ENCODE data around the gene ARL15.

DNA sequence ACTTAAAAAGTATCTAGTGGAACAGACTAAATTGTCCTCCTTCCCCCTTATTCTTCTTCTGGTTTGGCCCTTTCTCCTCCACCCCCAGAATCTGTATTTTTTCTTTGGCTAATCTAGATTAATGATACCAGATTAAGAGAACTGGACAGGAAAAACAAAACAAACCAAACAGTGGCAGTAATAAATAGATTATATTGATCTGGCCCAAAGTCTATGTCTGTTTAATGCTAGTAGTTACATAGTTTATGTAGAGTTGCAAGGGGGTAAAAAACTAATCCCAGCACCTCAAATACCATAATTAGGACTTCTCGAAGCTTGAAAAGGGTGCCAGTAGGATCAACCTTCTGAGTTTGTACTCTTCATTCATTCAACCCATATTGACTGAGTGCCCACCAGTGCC, 104.5 kb downstream of the ARL15 start:
- no peak for TF ChIP-seq GATA3 (IDR thresholded peaks at IDR 0.05; ENCODE audit: low read depth, low read length)
- no peak for TF ChIP-seq GATA2 (IDR thresholded peaks at IDR 0.05; ENCODE audit: low read depth, low read length)

Data from SH-SY5Y (cell line).